HUES64 (cell line): ENCODE data around the gene ZNF711.
"Not testable (repeated sequence)": the region's sequence is repeated elsewhere in the genome, so short reads cannot be mapped to it uniquely, and the experiment has no call there.

Source experiments
- H3K27ac ChIP-seq: 2 replicates; pipeline ENCODE4 v1.7.0; 2013; ENCODE audit warnings: low read depth, low read length, inconsistent platforms
- H3K27me3 ChIP-seq: 2 replicates; pipeline ENCODE4 v1.6.1; 2013; ENCODE audit warnings: mild to moderate bottlenecking, low read length; ENCODE audit not compliant: insufficient read depth
- H3K36me3 ChIP-seq: 2 replicates; pipeline ENCODE4 v1.6.1; 2013; ENCODE audit warnings: mild to moderate bottlenecking, low read length; ENCODE audit not compliant: insufficient read depth
- H3K4me1 ChIP-seq: 2 replicates; pipeline ENCODE4 v1.6.1; 2013; ENCODE audit warnings: mild to moderate bottlenecking, low read length, moderate library complexity; ENCODE audit not compliant: insufficient read depth
- H3K4me3 ChIP-seq: 2 replicates; pipeline ENCODE4 v1.5.1; 2013; ENCODE audit warnings: mild to moderate bottlenecking, low read length, moderate library complexity
- H3K9ac ChIP-seq: 2 replicates; pipeline ENCODE4 v1.6.1; 2013; ENCODE audit warnings: mild to moderate bottlenecking, low read depth, low read length
- H3K9me3 ChIP-seq: 2 replicates; pipeline ENCODE4 v1.6.1; 2013; ENCODE audit warnings: low read depth, low read length; ENCODE audit not compliant: insufficient read depth
- WGBS: fragments of 150-250, 120-280 bp; methylation state at CpG from one replicate; pipeline ENCODE4 v1.1.7; 2013; ENCODE audit warnings: missing lambda C conversion rate; 5-methylcytosine and 5-hydroxymethylcytosine counted together

Gene ZNF711

GRCh38 chrX:85288992-85289723, 45.4 kb downstream of the ZNF711 start:
- H3K27ac ChIP-seq, result no peak overlapping the region
- H3K36me3 ChIP-seq, result no peaks in the 10 kb centered on the region
- 92% methylated on average over 5 of the region's 7 CpGs for WGBS

GRCh38 chrX:85303544-85303943, 59.8 kb downstream of the ZNF711 start:
- Histone ChIP-seq H3K9ac (no peak overlapping the region), H3K27ac (no peak overlapping the region), H3K27me3 (no peaks in the 10 kb centered on the region), H3K9me3 (no peaks in the 10 kb centered on the region), H3K4me3 (no peak overlapping the region), H3K4me1 (no peaks in the 10 kb centered on the region), H3K36me3 (no peaks in the 10 kb centered on the region)
- 89% methylated on average over 3 of the region's 3 CpGs for WGBS

More at GRCh38 chrX:85288992-85289723, 45.4 kb downstream of the ZNF711 start:
- Histone ChIP-seq H3K27me3 (no peaks in the 10 kb centered on the region), H3K9ac (no peak overlapping the region), H3K9me3 (no peaks in the 10 kb centered on the region), H3K4me1 (no peaks in the 10 kb centered on the region), H3K4me3 (no peak overlapping the region)

- Histone ChIP-seq H3K27ac (no peak overlapping the region), H3K9me3 (no peaks in the 10 kb centered on the region), H3K9ac (no peak overlapping the region), H3K4me3 (no peak overlapping the region), H3K36me3 (no peaks in the 10 kb centered on the region), H3K27me3 (no peaks in the 10 kb centered on the region), H3K4me1 (no peaks in the 10 kb centered on the region)
- WGBS, result 90% methylated on average over 2 of the region's 2 CpGs
Measured at GRCh38 chrX:85309717-85310116, 65.9 kb downstream of the ZNF711 start.

GRCh38 chrX:85311348-85311747, 67.6 kb downstream of the ZNF711 start:
- 88% methylated on average over 2 of the region's 2 CpGs for WGBS
- H3K4me3 ChIP-seq, H3K36me3 ChIP-seq, H3K9ac ChIP-seq, H3K9me3 ChIP-seq, H3K27ac ChIP-seq, H3K27me3 ChIP-seq, H3K4me1 ChIP-seq: not testable (repeated sequence)
